Heart left ventricle (tissue), 16 donors: ENCODE measurements around the gene ERBB4. TPM values are rescaled to one million over a fixed set of nuclear protein-coding genes. Genes with fewer than 3 reads are reported as not detected.

Experiments used
- ATAC-seq, 4 donors: fragments of 200-7000 bp; cut with Tn5 transposase; one replicate each; pipeline ENCODE4 v1.9.1; 2020 to 2022; ENCODE audit warnings: moderate library complexity in 4 of 4, mild to moderate bottlenecking in 3 of 4, moderate number of reproducible peaks in 1 of 4
- DNase-seq, 5 donors: peaks; one replicate each; pipeline ENCODE4 v3.0.0-alpha.2; 2020
- H3K27ac ChIP-seq, 12 donors: fragments of 200-600 bp; sonication (generic) in 4 of 12; one replicate each; pipeline versions ENCODE4 v1.5.0 to v1.8.0; 2016 to 2022; ENCODE audit warnings: mild to moderate bottlenecking in 2 of 12
- H3K27me3 ChIP-seq, 9 donors: fragments of 200-600 bp; sonication (generic) in 2 of 9; one replicate each; pipeline versions ENCODE4 v1.5.1 to v1.8.0; 2016 to 2022; ENCODE audit warnings: mild to moderate bottlenecking in 3 of 9
- H3K36me3 ChIP-seq, 9 donors: fragments of 200-600 bp; sonication (generic) in 2 of 9; one replicate each; pipeline versions ENCODE4 v1.5.0 to v1.8.0; 2018 to 2022; ENCODE audit warnings: mild to moderate bottlenecking in 2 of 9
- H3K4me1 ChIP-seq, 12 donors: fragments of 200-600 bp; sonication (generic) in 4 of 12; one replicate each; pipeline versions ENCODE4 v1.5.0 to v1.8.0; 2016 to 2022; ENCODE audit warnings: mild to moderate bottlenecking in 3 of 12
- H3K4me3 ChIP-seq, 12 donors: fragments of 200-600 bp; sonication (generic) in 4 of 12; one replicate each; pipeline versions ENCODE4 v1.5.0 to v1.8.0; 2017 to 2022; ENCODE audit warnings: mild to moderate bottlenecking in 9 of 12, moderate library complexity in 4 of 12
- H3K9me3 ChIP-seq, 12 donors: fragments of 200-600 bp; sonication (generic) in 4 of 12; one replicate each; pipeline versions ENCODE4 v1.5.0 to v1.8.0; 2016 to 2022; ENCODE audit warnings: mild to moderate bottlenecking in 1 of 12
- CTCF ChIP-seq, 12 donors: fragments of 200-600 bp; sonication (generic) in 4 of 12; IDR thresholded peaks; one replicate each; pipeline versions ENCODE4 v1.5.0 to v1.8.0; 2018 to 2022; ENCODE audit warnings: antibody characterized with exemption in 12 of 12, mild to moderate bottlenecking in 5 of 12
- POLR2A ChIP-seq, 2 donors: fragments of 450-650 bp; IDR thresholded peaks; one replicate each; pipeline ENCODE4 v1.6.1; 2017; ENCODE audit warnings: antibody characterized with exemption in 2 of 2, mild to moderate bottlenecking in 2 of 2, moderate library complexity in 2 of 2
- WGBS, 4 donors: extraction: QIAGEN DNeasy Blood & Tissue Kit in 2 of 4; methylation state at CpG; one replicate each; pipeline versions ENCODE4 v1.1.5 to v1.1.7; 2013 to 2018; 5-methylcytosine and 5-hydroxymethylcytosine counted together
- intact Hi-C, 10 donors: fragments of 100-400 bp; cut with DNase I; formaldehyde crosslinking; loops; one replicate each; pipeline versions ENCODE4 v1.11.1 to v1.14.2; 2022
- polyA plus RNA-seq, 2 donors: library from polyadenylated mRNA; stranded (reverse); fragments of 200-250 nt; gene quantifications; one replicate each; pipeline ENCODE4 v1.2.3, GENCODE V29; 2013
- total RNA-seq, 9 donors: library from RNA; depleted of rRNA in 2 of 9; stranded (reverse); fragments of >200 nt in 2 of 9; fragmentation: NEBNext Ultra II Directional in 3 of 9; extraction: Animal tissue kit (Norgen Biotek cat#: 25700) in 3 of 9; gene quantifications; one replicate each; pipeline versions ENCODE4 v1.1.0 to v1.2.4, GENCODE V29; 2016 to 2023
- donor health status: ischemic (EF 13 %, LVEDD 7.1; RV severe dilation, severe dysfunction).
- donor health status: healthy with polysubstance abuse.
- donor health status: DM: no; HTN: yes; CAD: no.
- donor health status: DM: no; HTN: no; CAD: no.
- donor health status: ischemic (EF 25% LVEDD 6.9; RV normal size, moderate dysfunction).
- donor health status: ischemic (EF 25% LVEDD 5.7; RV mildly dilated, moderate dysfunction).
- donor health status: healthy.
- donor health status: DM: yes; HTN: yes; CAD: no.
- donor health status: ischemic (EF 35%, LVEDD 5.7; RV mildly dilated, moderate dysfunction).
- donor health status: nonischemic (EF 11% LVEDD 7.7; RV severe dilation, severe dysfunction).
- donor health status: DM: yes; HTN: yes; CAD: no.
- donor health status: PGD.
- donor health status: ischemic (EF 29% LVEDD 5.4; RV normal size, mild dysfunction).
- donor health status: nonischemic (EF 23%, LVEDD 6.1; RV moderate dilation, normal function).

The ERBB4 gene
- total and polyA plus RNA-seq, 11 donors: 1.3 to 29.5 (median 11.7) TPM

- H3K4me1 ChIP-seq: no peaks in the 10 kb centered on the region
- DNase-seq (no peak), ATAC-seq (no peak)
- intact Hi-C loops: no loop called here
- H3K27ac ChIP-seq: no peak overlapping the region
- TF ChIP-seq POLR2A (IDR thresholded peaks at IDR 0.05) (no peak), CTCF (IDR thresholded peaks at IDR 0.05) (no peak)
- no peak overlapping the region for H3K4me3 ChIP-seq
- H3K36me3 ChIP-seq: no peaks in the 10 kb centered on the region
- no peaks in the 10 kb centered on the region for H3K27me3 ChIP-seq
- 42 to 54% (median 45%) methylated on average over 1 of the region's 1 CpG for WGBS, 4 donors
- peaks cover 0 to 6% (median 0%) of the 10 kb centered on the region in 12 donors for H3K9me3 ChIP-seq
Observed at GRCh38 chr2:212173331-212173730, 365.3 kb downstream of the ERBB4 start.

- H3K27me3 ChIP-seq: no peaks in the 10 kb centered on the region
- H3K27ac ChIP-seq: no peak overlapping the region
- 57 to 88% (median 65%) methylated on average over 2 of the region's 2 CpGs for WGBS, 4 donors
Observed at GRCh38 chr2:212170382-212170781, 368.2 kb downstream of the ERBB4 start.

GRCh38 chr2:212158081-212158480 lies 380.5 kb downstream of the ERBB4 start:
- intact Hi-C loops: loop anchor here in 3 of 10 donors (10.0 kb wide), 1 partner anchor 377 kb away; the partner anchor contains the start of gene ERBB4 (in 3 of the 3)
- WGBS, 4 donors: 70 to 79% (median 74%) methylated on average over 1 of the region's 1 CpG
- TF ChIP-seq CTCF (IDR thresholded peaks at IDR 0.05) (no peak), POLR2A (IDR thresholded peaks at IDR 0.05) (no peak)

More at GRCh38 chr2:212170382-212170781, 368.2 kb downstream of the ERBB4 start:
- Histone ChIP-seq H3K9me3 (peaks cover 0 to 6% (median 0%) of the 10 kb centered on the region in 12 donors), H3K4me1 (no peaks in the 10 kb centered on the region), H3K36me3 (no peaks in the 10 kb centered on the region), H3K4me3 (no peak overlapping the region)
- DNase-seq (no peak), ATAC-seq (no peak)
- TF ChIP-seq CTCF (IDR thresholded peaks at IDR 0.05): no peak
- TF ChIP-seq POLR2A (IDR thresholded peaks at IDR 0.05): no peak
- intact Hi-C loops: no loop called here

GRCh38 chr2:212157012-212157411 lies 381.6 kb downstream of the ERBB4 start:
- WGBS, 4 donors: 18 to 42% (median 21%) methylated on average over 1 of the region's 1 CpG
- DNase-seq (no peak), ATAC-seq (no peak)
- H3K4me3 ChIP-seq: no peak overlapping the region
- H3K36me3 ChIP-seq: no peaks in the 10 kb centered on the region
- no peaks in the 10 kb centered on the region for H3K27me3 ChIP-seq
- no peaks in the 10 kb centered on the region for H3K9me3 ChIP-seq
- TF ChIP-seq POLR2A (IDR thresholded peaks at IDR 0.05): no peak
- TF ChIP-seq CTCF (IDR thresholded peaks at IDR 0.05): no peak
- H3K4me1 ChIP-seq: no peaks in the 10 kb centered on the region
- intact Hi-C loops: loop anchor here in 3 of 10 donors (10.0 kb wide), 1 partner anchor 378 kb away; the partner anchor contains the start of gene ERBB4 (in 3 of the 3)
- H3K27ac ChIP-seq: no peak overlapping the region

More at GRCh38 chr2:212158081-212158480, 380.5 kb downstream of the ERBB4 start:
- DNase-seq (no peak), ATAC-seq (no peak)
- Histone ChIP-seq H3K4me3 (no peak overlapping the region), H3K36me3 (no peaks in the 10 kb centered on the region), H3K27me3 (no peaks in the 10 kb centered on the region), H3K4me1 (no peaks in the 10 kb centered on the region), H3K27ac (no peak overlapping the region), H3K9me3 (no peaks in the 10 kb centered on the region)
